AG04450 (cell line): Measurements from ENCODE around the gene PCSK6. TPM values are rescaled to one million over a fixed set of nuclear protein-coding genes. Genes with fewer than 3 reads are reported as not detected.

Experiments used
- CTCF ChIA-PET: fragments of 300-600, 350-600 bp; formaldehyde crosslinking; extraction: SDS; loops from one replicate; lab custom pipeline; 2022; ENCODE audit warnings: antibody characterized with exemption, inconsistent platforms; lab: Charles Lee
- POLR2A ChIA-PET: fragments of 350-600 bp; formaldehyde crosslinking; extraction: SDS; loops from one replicate; lab custom pipeline; 2021; ENCODE audit warnings: antibody characterized with exemption, inconsistent platforms; lab: Yijun Ruan, JAX
- DNase-seq: peaks from one replicate; pipeline ENCODE4 v3.0.0-alpha.2; 2011; ENCODE audit warnings: low read depth, low spot score
- H3K27ac ChIP-seq: one replicate; pipeline ENCODE4 v1.5.1; 2012; ENCODE audit warnings: low read depth, low read length, control low read depth
- H3K27me3 ChIP-seq: one replicate; pipeline ENCODE4 v1.6.0; 2012; ENCODE audit warnings: low read length; ENCODE audit not compliant: control insufficient read depth, insufficient read depth
- H3K4me3 ChIP-seq: 2 replicates; pipeline ENCODE4 v1.5.1; 2011; ENCODE audit warnings: mild to moderate bottlenecking, low read depth, low read length, control low read depth
- H3K9me3 ChIP-seq: 2 replicates; pipeline ENCODE4 v1.5.1; 2012; ENCODE audit warnings: low read length; ENCODE audit not compliant: control insufficient read depth, insufficient read depth
- polyA plus RNA-seq: library from polyadenylated mRNA; depleted of rRNA; stranded (reverse); fragments of >200 nt; gene quantifications from 2 replicates; pipeline ENCODE4 v1.2.3, GENCODE V29; 2011
- TF ChIP-seq, protein P1 (sequence below): IDR thresholded peaks from 2 replicates; pipeline ENCODE4 v1.5.1; 2011; ENCODE audit warnings: low read depth, low read length, control low read depth, inconsistent platforms

Gene PCSK6
- polyA plus RNA-seq, 1 experiment, result 0.06 TPM

DNA sequence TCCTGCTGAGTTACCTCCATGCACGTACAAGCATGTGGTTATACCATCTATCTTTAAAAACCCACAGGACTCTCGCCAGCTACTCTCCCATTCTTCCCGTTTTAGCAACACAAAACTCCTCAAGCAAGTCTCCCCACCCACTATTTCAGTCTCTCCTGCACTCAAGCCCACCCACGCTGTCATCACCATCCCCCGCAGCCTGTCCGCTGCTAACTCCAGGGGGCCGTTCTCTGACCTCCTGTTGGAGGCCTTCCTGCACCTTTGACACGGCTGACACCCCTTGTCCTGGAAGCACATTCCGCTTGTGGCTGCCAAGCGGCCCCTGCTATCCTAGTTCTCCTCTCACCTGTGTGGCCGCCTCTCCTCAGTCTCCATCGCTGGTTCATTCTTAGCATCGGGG is 7.5 kb upstream of the PCSK6 start:
- Histone ChIP-seq H3K27me3 (peaks cover 24% of the 10 kb centered on the region), H3K27ac (no peak overlapping the region), H3K9me3 (no peaks in the 10 kb centered on the region), H3K4me3 (no peak overlapping the region)
- ChIA-PET POLR2A (no interaction called here), CTCF (no interaction called here)
- TF ChIP-seq, protein P1, sequence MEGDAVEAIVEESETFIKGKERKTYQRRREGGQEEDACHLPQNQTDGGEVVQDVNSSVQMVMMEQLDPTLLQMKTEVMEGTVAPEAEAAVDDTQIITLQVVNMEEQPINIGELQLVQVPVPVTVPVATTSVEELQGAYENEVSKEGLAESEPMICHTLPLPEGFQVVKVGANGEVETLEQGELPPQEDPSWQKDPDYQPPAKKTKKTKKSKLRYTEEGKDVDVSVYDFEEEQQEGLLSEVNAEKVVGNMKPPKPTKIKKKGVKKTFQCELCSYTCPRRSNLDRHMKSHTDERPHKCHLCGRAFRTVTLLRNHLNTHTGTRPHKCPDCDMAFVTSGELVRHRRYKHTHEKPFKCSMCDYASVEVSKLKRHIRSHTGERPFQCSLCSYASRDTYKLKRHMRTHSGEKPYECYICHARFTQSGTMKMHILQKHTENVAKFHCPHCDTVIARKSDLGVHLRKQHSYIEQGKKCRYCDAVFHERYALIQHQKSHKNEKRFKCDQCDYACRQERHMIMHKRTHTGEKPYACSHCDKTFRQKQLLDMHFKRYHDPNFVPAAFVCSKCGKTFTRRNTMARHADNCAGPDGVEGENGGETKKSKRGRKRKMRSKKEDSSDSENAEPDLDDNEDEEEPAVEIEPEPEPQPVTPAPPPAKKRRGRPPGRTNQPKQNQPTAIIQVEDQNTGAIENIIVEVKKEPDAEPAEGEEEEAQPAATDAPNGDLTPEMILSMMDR, result no peak
- DNase-seq, result no peak

DNA sequence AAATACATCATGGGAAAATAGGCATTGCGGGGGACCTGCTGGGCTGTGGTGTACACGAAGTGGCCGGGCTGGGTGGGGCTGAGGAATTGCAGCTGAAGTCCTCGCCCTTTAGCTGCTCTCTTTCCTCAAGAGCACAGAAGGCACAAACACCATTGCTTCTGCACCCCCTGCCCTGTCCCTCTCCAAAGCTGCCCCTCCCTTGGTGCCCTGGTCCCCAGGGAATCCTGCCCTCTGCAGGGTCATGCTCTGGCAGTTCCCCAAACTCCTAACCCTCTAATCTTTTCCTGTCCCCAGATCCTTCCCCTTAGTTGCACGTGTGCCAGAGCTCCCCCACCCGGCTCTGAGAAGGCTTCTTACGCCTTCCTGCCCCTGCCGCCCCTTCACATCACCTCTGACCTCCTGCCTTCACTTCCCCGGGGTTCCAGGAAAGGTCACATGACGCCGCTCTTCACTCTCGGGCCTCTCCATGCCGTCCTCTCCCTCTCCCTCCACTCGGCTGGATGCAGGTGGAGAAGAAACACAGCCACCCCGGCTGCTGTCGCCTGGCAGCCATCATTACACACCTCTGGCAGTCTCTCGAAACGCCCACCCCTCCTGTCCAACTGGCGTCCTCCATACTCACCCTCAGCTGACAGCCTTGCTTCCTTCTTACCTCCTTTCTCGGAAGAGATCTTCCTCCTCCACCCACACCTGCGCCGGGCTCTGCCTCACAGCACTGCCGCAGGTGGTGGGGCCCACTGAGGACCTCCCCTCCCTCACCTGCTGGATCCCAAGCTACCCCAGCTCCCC is 6.9 kb upstream of the PCSK6 start:
- ChIA-PET POLR2A (no interaction called here), CTCF (no interaction called here)
- DNase-seq, result no peak
- H3K27me3 ChIP-seq, result peaks cover 24% of the 10 kb centered on the region
- H3K27ac ChIP-seq, result no peak overlapping the region
- H3K9me3 ChIP-seq, result no peaks in the 10 kb centered on the region
- no peak overlapping the region for H3K4me3 ChIP-seq
- TF ChIP-seq, protein P1, result no peak

DNA sequence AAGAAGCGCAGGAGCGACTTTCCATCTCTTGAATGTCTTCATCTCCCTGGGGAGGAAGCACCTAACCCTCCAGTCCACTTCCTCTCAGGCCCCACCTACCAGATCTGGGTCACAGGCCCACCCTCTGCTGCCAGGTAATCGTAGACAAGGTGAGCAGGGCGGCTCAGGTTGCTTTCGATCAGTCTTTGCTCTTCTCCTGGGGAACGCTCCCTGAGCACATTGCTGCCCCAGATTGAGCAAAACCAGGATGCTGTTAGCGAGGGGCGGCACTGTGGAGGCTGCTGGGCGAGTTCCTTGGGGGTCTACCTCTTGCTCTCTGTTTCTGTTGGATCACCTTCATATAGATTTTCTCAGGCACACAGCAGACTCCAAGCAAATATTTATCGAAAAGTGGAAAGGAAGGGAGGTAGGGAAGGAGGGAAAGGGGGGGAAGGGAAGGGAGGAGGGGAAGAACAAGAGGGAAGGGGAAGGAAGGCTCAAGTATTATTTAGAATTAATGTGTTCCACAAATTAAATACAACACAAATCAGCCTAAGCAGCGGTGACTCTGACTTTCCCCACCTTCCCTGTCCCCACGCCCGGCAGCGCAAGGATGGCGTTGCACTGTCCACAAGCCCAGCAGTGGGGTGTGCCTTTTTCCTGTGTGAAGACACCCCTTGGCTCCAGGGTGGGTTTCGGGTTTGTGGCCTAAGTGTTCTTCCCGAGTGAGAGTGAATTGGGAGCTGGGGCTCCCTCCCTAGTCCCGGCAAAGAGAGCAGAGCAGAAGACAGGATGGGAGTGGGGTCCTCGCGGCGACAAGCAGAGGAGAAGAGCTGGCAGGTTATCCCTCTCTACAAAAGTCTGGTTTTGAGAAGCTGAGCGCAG is 6.1 kb upstream of the PCSK6 start:
- Histone ChIP-seq H3K9me3 (no peaks in the 10 kb centered on the region), H3K4me3 (no peak overlapping the region), H3K27ac (no peak overlapping the region), H3K27me3 (peaks cover 30% of the 10 kb centered on the region)
- DNase-seq, result no peak
- ChIA-PET POLR2A (no interaction called here), CTCF (no interaction called here)
- TF ChIP-seq, protein P1, result no peak

DNA sequence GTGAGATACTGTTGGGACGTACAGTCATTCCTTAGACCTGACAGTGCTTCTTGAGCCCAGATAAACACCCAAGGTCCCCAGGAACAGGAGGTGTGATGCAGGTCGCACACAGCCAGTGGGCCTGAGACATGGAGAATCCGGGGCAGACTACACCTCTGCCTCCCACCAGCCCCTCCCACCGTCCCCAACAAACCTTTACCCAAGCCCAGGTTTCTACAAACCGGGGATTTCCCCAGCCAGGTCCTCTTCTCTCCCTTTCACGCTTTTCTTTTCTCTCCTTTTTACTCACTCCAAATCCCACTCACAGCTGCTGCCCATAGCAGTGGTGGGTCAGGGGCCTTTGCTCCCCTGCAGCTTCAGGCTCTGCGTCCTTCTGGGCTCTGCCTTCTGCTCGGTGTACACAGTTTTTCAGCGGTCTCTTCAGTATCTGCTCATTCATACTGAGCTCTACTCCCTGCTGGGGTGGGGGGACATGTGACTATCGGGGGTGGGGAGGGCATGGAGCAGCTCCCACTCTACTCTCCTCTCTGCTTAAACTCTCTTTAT is 4.8 kb upstream of the PCSK6 start:
- CTCF ChIA-PET, result no interaction called here
- H3K27me3 ChIP-seq, result peaks cover 35% of the 10 kb centered on the region

More for the DNA sequence above, 4.8 kb upstream of the PCSK6 start:
- POLR2A ChIA-PET, result no interaction called here
- DNase-seq, result no peak
- no peak overlapping the region for H3K27ac ChIP-seq
- H3K9me3 ChIP-seq, result no peaks in the 10 kb centered on the region; the same call in 1 of the 2 replicates
- TF ChIP-seq, protein P1, result no peak
- H3K4me3 ChIP-seq, result no peak overlapping the region
